ENCODE data around the gene TMEM178B.

DNA sequence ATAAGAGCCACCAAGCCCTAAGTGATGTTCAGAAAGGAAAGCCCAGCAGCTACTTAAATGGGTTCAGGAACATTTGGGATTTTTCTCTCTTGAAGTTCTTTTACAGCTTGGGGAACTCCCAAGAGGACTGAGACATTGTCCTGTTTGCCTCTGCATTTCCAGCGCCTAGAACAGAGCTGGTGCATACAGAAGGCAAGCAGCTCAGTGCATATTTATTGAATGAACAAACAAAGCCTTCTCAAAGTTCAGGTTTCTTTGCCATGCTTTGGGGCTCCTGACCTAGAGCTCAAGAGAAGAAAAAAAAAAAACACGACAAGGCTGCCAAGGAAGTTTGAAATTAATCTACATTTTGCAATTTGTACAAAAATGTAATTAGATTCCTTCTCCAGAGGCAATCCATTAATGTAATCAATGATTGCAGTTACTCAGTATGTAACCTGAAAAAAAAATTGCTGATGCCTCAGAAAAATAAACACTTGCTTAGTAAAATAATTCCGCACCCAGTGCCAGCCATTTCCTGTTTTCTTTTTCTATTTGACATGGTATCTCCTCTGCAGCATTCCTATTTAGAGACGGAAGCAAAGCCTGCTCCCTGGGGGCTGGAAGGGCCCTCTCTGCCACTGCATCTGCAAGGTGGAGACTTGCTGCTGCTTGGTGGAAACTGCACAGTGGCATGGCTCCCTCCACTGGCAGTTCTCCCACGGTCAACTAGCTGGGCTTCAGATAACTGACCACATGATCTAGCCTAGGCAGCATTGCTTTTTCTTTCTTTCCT is 157.3 kb downstream of the TMEM178B start:
- TF ChIP-seq, protein P1, sequence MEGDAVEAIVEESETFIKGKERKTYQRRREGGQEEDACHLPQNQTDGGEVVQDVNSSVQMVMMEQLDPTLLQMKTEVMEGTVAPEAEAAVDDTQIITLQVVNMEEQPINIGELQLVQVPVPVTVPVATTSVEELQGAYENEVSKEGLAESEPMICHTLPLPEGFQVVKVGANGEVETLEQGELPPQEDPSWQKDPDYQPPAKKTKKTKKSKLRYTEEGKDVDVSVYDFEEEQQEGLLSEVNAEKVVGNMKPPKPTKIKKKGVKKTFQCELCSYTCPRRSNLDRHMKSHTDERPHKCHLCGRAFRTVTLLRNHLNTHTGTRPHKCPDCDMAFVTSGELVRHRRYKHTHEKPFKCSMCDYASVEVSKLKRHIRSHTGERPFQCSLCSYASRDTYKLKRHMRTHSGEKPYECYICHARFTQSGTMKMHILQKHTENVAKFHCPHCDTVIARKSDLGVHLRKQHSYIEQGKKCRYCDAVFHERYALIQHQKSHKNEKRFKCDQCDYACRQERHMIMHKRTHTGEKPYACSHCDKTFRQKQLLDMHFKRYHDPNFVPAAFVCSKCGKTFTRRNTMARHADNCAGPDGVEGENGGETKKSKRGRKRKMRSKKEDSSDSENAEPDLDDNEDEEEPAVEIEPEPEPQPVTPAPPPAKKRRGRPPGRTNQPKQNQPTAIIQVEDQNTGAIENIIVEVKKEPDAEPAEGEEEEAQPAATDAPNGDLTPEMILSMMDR (conservative IDR thresholded peaks at IDR 0.05; ENCODE audit: low read depth, low read length) = peak; percentile 37; the same call in 1 of the 2 replicates
- TF ChIP-seq MAFK (IDR thresholded peaks at IDR 0.05; ENCODE audit: low read depth, low read length) = no peak
- TF ChIP-seq BHLHE40 (IDR thresholded peaks at IDR 0.05; ENCODE audit: low read depth, low read length) = no peak
- TF ChIP-seq MAZ (IDR thresholded peaks at IDR 0.05; ENCODE audit: borderline replicate concordance, low read depth, low read length) = no peak
- TF ChIP-seq MXI1 (IDR thresholded peaks at IDR 0.05; ENCODE audit: borderline replicate concordance, low read depth, low read length) = no peak
- TF ChIP-seq, protein P2, sequence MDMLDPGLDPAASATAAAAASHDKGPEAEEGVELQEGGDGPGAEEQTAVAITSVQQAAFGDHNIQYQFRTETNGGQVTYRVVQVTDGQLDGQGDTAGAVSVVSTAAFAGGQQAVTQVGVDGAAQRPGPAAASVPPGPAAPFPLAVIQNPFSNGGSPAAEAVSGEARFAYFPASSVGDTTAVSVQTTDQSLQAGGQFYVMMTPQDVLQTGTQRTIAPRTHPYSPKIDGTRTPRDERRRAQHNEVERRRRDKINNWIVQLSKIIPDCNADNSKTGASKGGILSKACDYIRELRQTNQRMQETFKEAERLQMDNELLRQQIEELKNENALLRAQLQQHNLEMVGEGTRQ (IDR thresholded peaks at IDR 0.05; ENCODE audit: low read depth, low read length) = no peak

Data from IMR-90 (cell line).